ENCODE measurements around the gene ADRB1.

The ADRB1 gene

DNA sequence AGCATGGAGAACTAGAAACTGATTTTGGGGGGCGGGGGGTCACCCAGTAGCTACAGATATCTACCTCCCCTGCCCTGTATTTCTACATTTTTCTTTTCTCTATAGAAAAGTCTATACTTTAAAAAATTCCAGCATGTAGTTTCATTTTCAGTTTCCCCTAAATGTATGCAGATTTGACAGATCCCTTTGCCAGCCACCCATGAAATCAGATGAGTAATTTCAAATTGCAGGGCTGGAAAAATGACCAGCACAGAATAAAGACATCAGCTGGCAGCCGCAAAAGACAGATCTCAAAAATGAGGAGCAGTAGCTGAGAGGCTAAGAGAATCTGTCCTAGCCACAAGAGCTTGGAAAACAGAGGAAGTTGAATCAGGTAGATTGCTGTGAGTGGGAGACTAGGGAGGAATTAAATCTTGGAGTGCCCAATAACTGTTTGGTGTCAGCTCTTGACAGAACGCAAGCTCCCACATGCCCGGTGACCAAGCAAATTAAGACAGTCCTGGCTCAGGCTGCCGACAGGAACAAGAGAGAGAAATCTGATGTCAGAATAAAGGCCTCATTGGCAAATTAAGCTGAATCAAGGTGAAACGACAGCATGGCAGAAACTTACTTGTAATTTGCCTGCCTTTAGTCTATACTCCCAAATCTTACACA is 24.5 kb downstream of the ADRB1 start:
- DNase-seq, result no peak
- Histone ChIP-seq H3K4me3 (ENCODE audit: low read depth, low read length) (no peak overlapping the region), H3K27ac (no peak overlapping the region), H3K36me3 (no peaks in the 10 kb centered on the region), H3K27me3 (ENCODE audit: insufficient read depth, low read depth, severe bottlenecking) (no peaks in the 10 kb centered on the region), H3K9me3 (ENCODE audit: severe bottlenecking) (no peaks in the 10 kb centered on the region)
- TF ChIP-seq, protein P1, sequence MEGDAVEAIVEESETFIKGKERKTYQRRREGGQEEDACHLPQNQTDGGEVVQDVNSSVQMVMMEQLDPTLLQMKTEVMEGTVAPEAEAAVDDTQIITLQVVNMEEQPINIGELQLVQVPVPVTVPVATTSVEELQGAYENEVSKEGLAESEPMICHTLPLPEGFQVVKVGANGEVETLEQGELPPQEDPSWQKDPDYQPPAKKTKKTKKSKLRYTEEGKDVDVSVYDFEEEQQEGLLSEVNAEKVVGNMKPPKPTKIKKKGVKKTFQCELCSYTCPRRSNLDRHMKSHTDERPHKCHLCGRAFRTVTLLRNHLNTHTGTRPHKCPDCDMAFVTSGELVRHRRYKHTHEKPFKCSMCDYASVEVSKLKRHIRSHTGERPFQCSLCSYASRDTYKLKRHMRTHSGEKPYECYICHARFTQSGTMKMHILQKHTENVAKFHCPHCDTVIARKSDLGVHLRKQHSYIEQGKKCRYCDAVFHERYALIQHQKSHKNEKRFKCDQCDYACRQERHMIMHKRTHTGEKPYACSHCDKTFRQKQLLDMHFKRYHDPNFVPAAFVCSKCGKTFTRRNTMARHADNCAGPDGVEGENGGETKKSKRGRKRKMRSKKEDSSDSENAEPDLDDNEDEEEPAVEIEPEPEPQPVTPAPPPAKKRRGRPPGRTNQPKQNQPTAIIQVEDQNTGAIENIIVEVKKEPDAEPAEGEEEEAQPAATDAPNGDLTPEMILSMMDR (IDR thresholded peaks at IDR 0.05; ENCODE audit: low read depth, low read length), result no peak

DNA sequence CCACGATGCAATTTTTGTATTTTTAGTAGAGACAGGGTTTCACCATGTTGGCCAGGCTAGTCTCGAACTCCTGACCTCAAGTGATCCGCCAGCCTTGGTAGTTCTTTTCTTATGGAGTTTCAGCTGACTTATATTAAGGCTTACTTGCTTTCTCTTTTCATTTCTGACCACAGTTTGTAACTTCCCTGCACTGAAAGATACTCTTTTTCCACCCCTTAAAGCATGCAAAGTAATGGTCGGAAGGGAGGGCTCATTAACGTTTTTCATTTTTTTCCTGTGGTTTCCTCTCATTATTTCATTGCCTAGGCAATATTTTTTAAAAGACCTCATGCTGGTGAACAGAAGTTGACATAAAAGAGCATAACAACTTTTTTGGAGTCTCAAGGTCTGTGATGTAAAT is 27.0 kb downstream of the ADRB1 start:
- no peaks in the 10 kb centered on the region for H3K9me3 ChIP-seq (ENCODE audit: severe bottlenecking)
- H3K36me3 ChIP-seq, result no peaks in the 10 kb centered on the region
- DNase-seq, result no peak
- no peak overlapping the region for H3K27ac ChIP-seq
- no peak overlapping the region for H3K4me3 ChIP-seq (ENCODE audit: low read depth, low read length)
- H3K27me3 ChIP-seq (ENCODE audit: insufficient read depth, low read depth, severe bottlenecking), result no peaks in the 10 kb centered on the region
- TF ChIP-seq, protein P1 (IDR thresholded peaks at IDR 0.05; ENCODE audit: low read depth, low read length), result no peak

DNA sequence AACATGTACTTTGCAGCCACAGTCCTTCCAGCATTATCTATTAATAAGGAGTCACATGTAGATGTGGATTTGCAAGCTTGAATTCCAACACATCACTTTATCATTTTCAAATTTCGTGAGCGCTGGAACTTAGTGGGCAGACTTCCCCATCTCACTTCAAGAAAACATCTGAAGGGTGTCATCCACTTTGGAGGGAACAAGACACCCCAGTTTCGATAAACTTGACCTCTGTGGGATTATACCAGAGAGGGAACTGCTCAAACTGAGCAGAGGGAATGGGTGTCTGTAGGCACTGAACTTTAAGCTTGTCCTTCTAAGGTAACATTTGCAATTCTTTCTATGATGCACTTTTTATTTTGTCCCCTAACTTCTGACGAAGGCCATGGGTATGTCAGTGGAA is 27.5 kb downstream of the ADRB1 start:
- Histone ChIP-seq H3K4me3 (ENCODE audit: low read depth, low read length) (no peak overlapping the region), H3K27ac (no peak overlapping the region), H3K36me3 (no peaks in the 10 kb centered on the region), H3K9me3 (ENCODE audit: severe bottlenecking) (no peaks in the 10 kb centered on the region), H3K27me3 (ENCODE audit: insufficient read depth, low read depth, severe bottlenecking) (no peaks in the 10 kb centered on the region)
- no peak for DNase-seq
- TF ChIP-seq, protein P1 (IDR thresholded peaks at IDR 0.05; ENCODE audit: low read depth, low read length), result no peak

DNA sequence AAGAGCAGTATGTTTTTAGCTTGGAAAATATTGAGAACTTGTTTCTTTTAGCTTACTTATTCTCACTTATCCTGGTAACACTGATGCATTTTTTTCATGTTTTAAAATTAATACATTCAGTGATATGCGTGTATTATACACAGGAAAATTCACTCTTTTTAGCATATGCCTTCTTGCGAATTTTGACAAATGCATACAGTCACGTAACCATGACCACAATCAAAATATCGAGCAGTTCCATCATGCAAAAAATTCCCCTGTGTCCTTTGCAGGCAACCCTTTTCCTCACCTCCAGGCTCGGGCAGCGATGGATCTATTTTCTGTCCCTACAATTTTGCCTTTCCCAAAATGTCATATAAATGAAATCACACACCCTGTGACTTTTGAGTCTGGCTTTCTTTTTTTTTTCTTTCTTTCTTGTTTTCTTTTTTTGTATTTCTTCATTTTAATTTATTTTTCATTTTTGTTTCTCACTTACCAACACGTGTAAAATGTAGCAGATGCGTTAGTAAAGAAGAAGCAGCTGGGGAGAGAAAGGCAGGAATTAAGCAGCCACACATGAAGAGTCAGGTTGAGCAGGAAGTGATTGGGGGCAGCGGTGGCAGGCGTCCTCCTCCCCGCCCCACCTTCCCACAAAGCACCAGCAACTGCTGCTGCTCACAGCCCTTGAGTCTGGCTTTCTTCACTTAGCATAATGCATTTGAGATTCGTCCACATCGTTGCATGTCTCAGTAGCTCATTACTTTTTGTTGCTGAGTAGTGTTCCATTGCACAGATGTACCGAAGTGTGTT is 29.9 kb downstream of the ADRB1 start:
- TF ChIP-seq, protein P1 (IDR thresholded peaks at IDR 0.05; ENCODE audit: low read depth, low read length), result no peak
- no peaks in the 10 kb centered on the region for H3K27me3 ChIP-seq (ENCODE audit: insufficient read depth, low read depth, severe bottlenecking)
- no peaks in the 10 kb centered on the region for H3K36me3 ChIP-seq
- H3K4me3 ChIP-seq (ENCODE audit: low read depth, low read length), result no peak overlapping the region
- peak; percentile 15 for DNase-seq
- H3K9me3 ChIP-seq (ENCODE audit: severe bottlenecking), result no peaks in the 10 kb centered on the region
- no peak overlapping the region for H3K27ac ChIP-seq

DNA sequence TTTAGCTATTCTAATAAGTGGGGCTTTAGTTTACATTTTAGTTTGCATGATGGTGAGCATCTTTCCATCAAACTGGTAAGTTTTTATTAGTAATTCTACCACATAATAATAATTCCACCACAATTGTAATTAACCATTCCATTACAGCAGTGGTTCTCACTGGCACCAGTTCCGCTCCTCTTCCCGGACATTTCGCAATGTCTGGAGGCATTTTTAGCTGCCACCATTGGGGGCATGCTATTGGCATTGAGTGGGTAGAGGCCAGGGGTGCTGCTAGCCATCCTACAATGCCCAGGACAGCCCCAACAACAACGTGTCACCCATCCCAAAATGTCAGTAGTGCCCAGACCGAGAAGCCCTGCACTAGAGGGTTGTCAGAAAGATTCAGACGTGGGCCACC is 31.4 kb downstream of the ADRB1 start:
- no peaks in the 10 kb centered on the region for H3K27me3 ChIP-seq (ENCODE audit: insufficient read depth, low read depth, severe bottlenecking)
- H3K9me3 ChIP-seq (ENCODE audit: severe bottlenecking), result no peaks in the 10 kb centered on the region
- H3K4me3 ChIP-seq (ENCODE audit: low read depth, low read length), result no peak overlapping the region
- H3K36me3 ChIP-seq, result no peaks in the 10 kb centered on the region
- TF ChIP-seq, protein P1 (IDR thresholded peaks at IDR 0.05; ENCODE audit: low read depth, low read length), result no peak
- H3K27ac ChIP-seq, result no peak overlapping the region
- DNase-seq, result no peak

All from WERI-Rb-1 (cell line).